ENCODE data around the gene PTPN7.

DNA sequence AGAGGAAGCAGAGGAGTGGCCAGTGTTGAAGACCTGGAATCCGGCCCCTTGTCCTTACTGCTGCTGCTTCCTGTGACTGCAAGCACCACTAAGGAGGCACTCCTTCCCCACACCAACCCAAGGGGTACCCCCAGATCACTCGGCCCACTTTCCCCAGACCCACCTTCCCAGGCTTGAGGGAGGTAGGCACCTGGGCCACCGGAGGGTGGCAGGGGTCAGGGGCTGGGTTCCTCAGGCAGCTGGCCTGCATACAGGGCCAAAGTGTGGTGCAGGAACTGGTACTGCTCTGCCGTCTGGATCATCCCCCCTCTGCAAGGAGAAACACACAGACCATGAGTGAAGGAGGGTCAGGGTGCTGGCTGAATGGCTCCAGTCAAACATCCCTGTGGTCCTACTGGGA lies 12.0 kb downstream of the PTPN7 start:
- TF ChIP-seq, protein P1, sequence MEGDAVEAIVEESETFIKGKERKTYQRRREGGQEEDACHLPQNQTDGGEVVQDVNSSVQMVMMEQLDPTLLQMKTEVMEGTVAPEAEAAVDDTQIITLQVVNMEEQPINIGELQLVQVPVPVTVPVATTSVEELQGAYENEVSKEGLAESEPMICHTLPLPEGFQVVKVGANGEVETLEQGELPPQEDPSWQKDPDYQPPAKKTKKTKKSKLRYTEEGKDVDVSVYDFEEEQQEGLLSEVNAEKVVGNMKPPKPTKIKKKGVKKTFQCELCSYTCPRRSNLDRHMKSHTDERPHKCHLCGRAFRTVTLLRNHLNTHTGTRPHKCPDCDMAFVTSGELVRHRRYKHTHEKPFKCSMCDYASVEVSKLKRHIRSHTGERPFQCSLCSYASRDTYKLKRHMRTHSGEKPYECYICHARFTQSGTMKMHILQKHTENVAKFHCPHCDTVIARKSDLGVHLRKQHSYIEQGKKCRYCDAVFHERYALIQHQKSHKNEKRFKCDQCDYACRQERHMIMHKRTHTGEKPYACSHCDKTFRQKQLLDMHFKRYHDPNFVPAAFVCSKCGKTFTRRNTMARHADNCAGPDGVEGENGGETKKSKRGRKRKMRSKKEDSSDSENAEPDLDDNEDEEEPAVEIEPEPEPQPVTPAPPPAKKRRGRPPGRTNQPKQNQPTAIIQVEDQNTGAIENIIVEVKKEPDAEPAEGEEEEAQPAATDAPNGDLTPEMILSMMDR (IDR thresholded peaks at IDR 0.05) = no peak
- no peak for TF ChIP-seq POLR2A (IDR thresholded peaks at IDR 0.05)

Data from uterus (tissue), 2 donors.